WERI-Rb-1 (cell line): ENCODE data around the gene PTMA.

Source experiments
- DNase-seq: peaks from one replicate; pipeline ENCODE4 v3.0.0-alpha.2; 2020
- H3K27ac ChIP-seq: fragments of 250-450 bp; sonication (Bioruptor Pico); 2 replicates; pipeline ENCODE4 v1.5.1; 2020; ENCODE audit warnings: mild to moderate bottlenecking, moderate library complexity
- H3K27me3 ChIP-seq: fragments of 250-450 bp; sonication (Bioruptor Pico); 2 replicates; pipeline ENCODE4 v1.5.1; 2021; ENCODE audit warnings: mild to moderate bottlenecking, low read depth, moderate library complexity; ENCODE audit not compliant: insufficient read depth, severe bottlenecking
- H3K36me3 ChIP-seq: fragments of 250-450 bp; sonication (Bioruptor Pico); 2 replicates; pipeline ENCODE4 v1.5.1; 2020; ENCODE audit warnings: mild to moderate bottlenecking, moderate library complexity
- H3K4me3 ChIP-seq: 2 replicates; pipeline ENCODE4 v1.5.1; 2011; ENCODE audit warnings: low read depth, mild to moderate bottlenecking, control low read depth, low read length
- H3K9me3 ChIP-seq: fragments of 250-450 bp; sonication (Bioruptor Pico); 2 replicates; pipeline ENCODE4 v1.5.1; 2021; ENCODE audit warnings: mild to moderate bottlenecking, moderate library complexity; ENCODE audit not compliant: severe bottlenecking
- CTCF ChIP-seq: IDR thresholded peaks from 2 replicates; pipeline ENCODE4 v1.5.1; 2011; ENCODE audit warnings: low read depth, mild to moderate bottlenecking, control low read depth, inconsistent platforms, low read length

The PTMA gene

GRCh38 chr2:231699006-231699405, 9.3 kb upstream of the PTMA start:
- no peaks in the 10 kb centered on the region for H3K36me3 ChIP-seq
- no peak for TF ChIP-seq CTCF
- no peaks in the 10 kb centered on the region for H3K27me3 ChIP-seq

GRCh38 chr2:231701456-231702373, 6.6 kb upstream of the PTMA start:
- H3K27me3 ChIP-seq, result no peaks in the 10 kb centered on the region
- DNase-seq, result no peak
- no peak overlapping the region for H3K4me3 ChIP-seq
- peaks cover 2% of the 10 kb centered on the region; the same call in 1 of the 2 replicates for H3K36me3 ChIP-seq
- no peaks in the 10 kb centered on the region for H3K9me3 ChIP-seq
- no peak overlapping the region; the same call in 1 of the 2 replicates for H3K27ac ChIP-seq
- no peak for TF ChIP-seq CTCF

More at GRCh38 chr2:231699006-231699405, 9.3 kb upstream of the PTMA start:
- H3K4me3 ChIP-seq, result no peak overlapping the region
- DNase-seq, result no peak
- no peaks in the 10 kb centered on the region for H3K9me3 ChIP-seq
- no peak overlapping the region for H3K27ac ChIP-seq

- Histone ChIP-seq H3K4me3 (no peak overlapping the region), H3K27me3 (no peaks in the 10 kb centered on the region), H3K9me3 (peaks cover 2% of the 10 kb centered on the region), H3K27ac (no peak overlapping the region), H3K36me3 (peaks cover 14% of the 10 kb centered on the region)
- DNase-seq, result no peak
- no peak for TF ChIP-seq CTCF
These were observed 4.3 kb upstream of the PTMA start for GRCh38 chr2:231704017-231704416.

- Histone ChIP-seq H3K27me3 (no peaks in the 10 kb centered on the region), H3K27ac (peak overlapping the region; percentile 100), H3K9me3 (peaks cover 2% of the 10 kb centered on the region), H3K36me3 (peaks cover 42% of the 10 kb centered on the region), H3K4me3 (peak overlapping the region; percentile 74)
- TF ChIP-seq CTCF, result peak; percentile 94
- peak; percentile 98 for DNase-seq
These were observed 1.3 kb upstream of the PTMA start for GRCh38 chr2:231706731-231707624.

GRCh38 chr2:231707625-231707926, 749 bp upstream of the PTMA start:
- no peak for DNase-seq
- no peak for TF ChIP-seq CTCF
- Histone ChIP-seq H3K36me3 (peaks cover 48% of the 10 kb centered on the region), H3K27me3 (no peaks in the 10 kb centered on the region), H3K9me3 (peaks cover 2% of the 10 kb centered on the region), H3K4me3 (peak overlapping the region; percentile 74), H3K27ac (peak overlapping the region; percentile 100)
